ENCODE measurements around the gene PHF21B. TPM values are rescaled to one million over a fixed set of nuclear protein-coding genes. Genes with fewer than 3 reads are reported as not detected.

PHF21B gene
- total and polyA plus RNA-seq, 11 donors = 0.04 to 1.6 (median 0.47) TPM; not detected in 4

GRCh38 chr22:44894321-44894720 lies 115.5 kb downstream of the PHF21B start:
- no peak for TF ChIP-seq POLR2A (IDR thresholded peaks at IDR 0.05)
- no peak for TF ChIP-seq CTCF (IDR thresholded peaks at IDR 0.05)
- no peak for ATAC-seq
- Histone ChIP-seq H3K27ac (no peak overlapping the region), H3K4me3 (no peak overlapping the region), H3K4me1 (no peaks in the 10 kb centered on the region), H3K27me3 (no peaks in the 10 kb centered on the region), H3K9me3 (no peaks in the 10 kb centered on the region), H3K36me3 (no peaks in the 10 kb centered on the region)
- DNase-seq = no peak
- intact Hi-C loops (cut with DNase I) = loop anchor here in 1 of 10 donors (10.0 kb wide), 1 partner anchor 200 kb away; no protein-coding TSS in a partner anchor
- WGBS, 4 donors = 86 to 89% (median 87%) methylated on average over 12 of the region's 12 CpGs

DNA sequence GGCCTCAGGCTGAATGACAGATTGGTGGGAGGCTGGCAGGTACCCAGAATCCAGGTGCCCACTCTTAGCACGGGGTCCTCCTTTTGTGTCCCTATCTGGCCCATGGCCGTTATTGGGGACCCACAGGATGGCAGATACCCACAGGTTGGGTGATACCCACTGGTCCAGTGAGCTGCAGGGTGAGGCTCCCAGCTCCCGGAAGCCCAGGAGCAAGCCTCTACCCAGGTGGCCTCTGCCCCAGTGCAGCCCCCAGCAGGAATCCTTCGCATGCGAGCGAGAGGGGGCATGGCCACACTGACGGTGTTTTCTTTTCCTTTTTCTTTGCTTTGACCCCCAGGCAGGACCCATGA lies 116.1 kb downstream of the PHF21B start:
- DNase-seq (no peak), ATAC-seq (no peak)
- Histone ChIP-seq H3K4me1 (no peaks in the 10 kb centered on the region), H3K9me3 (no peaks in the 10 kb centered on the region), H3K36me3 (no peaks in the 10 kb centered on the region), H3K27ac (no peak overlapping the region), H3K27me3 (no peaks in the 10 kb centered on the region), H3K4me3 (no peak overlapping the region)
- TF ChIP-seq POLR2A (IDR thresholded peaks at IDR 0.05) (no peak), CTCF (IDR thresholded peaks at IDR 0.05) (no peak)
- intact Hi-C loops (cut with DNase I) = loop anchor here in 1 of 10 donors (10.0 kb wide), 1 partner anchor 201 kb away; no protein-coding TSS in a partner anchor
- 62 to 80% (median 68%) methylated on average over 7 of the region's 7 CpGs for WGBS, 4 donors

DNA sequence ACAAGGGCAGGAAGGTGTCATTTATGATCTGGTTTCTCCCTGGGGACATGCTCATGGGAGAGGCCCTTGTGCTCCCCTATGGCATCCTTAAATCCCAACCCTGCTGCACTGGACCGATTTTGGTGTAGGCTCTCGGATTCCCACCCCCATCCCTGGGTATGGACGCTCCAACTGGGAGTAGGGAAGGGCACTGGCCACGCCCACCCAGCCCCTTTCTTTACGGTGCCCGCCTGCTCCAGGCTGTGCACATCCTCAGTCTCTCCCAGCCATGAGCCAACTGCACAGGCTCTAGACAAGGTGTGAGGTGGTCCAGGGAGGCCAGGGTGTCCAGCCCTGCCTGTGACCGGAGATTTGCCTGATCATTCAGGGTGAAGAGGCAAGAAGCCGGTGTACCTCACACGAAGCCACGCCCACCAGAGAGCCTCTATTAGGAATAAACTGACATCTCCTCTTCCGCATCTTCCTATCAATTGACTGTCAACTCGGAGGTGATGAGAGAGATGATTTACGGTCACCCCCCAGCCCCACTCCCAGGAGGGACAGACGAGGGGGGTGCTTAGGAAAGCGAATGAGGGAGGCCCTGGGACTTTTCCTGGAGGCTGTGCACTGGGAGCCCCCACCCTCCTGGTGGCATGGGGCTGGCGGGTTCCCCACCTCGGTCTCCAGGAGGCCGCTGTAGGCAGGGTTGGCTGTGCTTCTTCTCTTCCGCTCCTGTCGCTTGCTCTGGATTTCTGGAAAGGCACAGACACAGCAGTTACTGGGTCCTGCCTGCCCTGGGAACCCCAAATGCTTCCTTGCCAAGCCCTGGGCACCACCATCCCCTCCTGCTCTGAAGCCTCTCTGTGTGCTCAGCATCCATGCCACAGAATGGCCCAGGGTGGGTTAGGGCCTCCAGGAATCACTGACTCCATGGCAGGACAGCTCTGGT lies 116.7 kb downstream of the PHF21B start:
- H3K4me1 ChIP-seq = no peaks in the 10 kb centered on the region
- H3K27me3 ChIP-seq = no peaks in the 10 kb centered on the region
- DNase-seq = no peak
- ATAC-seq = no peak
- H3K27ac ChIP-seq = no peak overlapping the region
- WGBS, 4 donors = 80 to 87% (median 84%) methylated on average over 20 of the region's 20 CpGs
- H3K36me3 ChIP-seq = no peaks in the 10 kb centered on the region
- H3K9me3 ChIP-seq = no peaks in the 10 kb centered on the region
- TF ChIP-seq CTCF (IDR thresholded peaks at IDR 0.05) (no peak), POLR2A (IDR thresholded peaks at IDR 0.05) (no peak)
- no peak overlapping the region for H3K4me3 ChIP-seq
- intact Hi-C loops (cut with DNase I) = loop anchor here in 1 of 10 donors (10.0 kb wide), 1 partner anchor 202 kb away; no protein-coding TSS in a partner anchor

DNA sequence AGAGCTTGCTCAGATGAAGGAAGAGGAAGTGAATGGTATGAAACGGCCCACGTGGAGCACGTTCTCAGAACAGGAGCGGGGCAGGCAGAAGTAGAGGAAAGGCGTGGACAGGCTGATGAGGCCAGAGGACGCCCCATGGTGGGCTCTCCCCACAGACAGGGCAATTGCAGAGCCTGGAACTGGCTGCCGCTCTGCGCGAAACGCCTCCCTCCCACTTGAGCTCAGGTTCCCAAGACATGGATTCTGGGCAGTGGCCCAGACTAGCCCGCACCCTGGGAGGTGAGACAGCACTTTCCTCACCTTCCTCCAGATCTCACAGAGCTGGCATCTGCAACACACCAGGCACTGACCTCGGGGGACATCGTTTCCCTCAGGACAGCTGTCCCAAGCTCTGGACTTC lies 117.6 kb downstream of the PHF21B start:
- Histone ChIP-seq H3K27ac (no peak overlapping the region), H3K4me3 (no peak overlapping the region), H3K36me3 (no peaks in the 10 kb centered on the region), H3K4me1 (no peaks in the 10 kb centered on the region), H3K9me3 (no peaks in the 10 kb centered on the region), H3K27me3 (no peaks in the 10 kb centered on the region)
- TF ChIP-seq POLR2A (IDR thresholded peaks at IDR 0.05) (no peak), CTCF (IDR thresholded peaks at IDR 0.05) (no peak)
- DNase-seq (no peak), ATAC-seq (no peak)
- WGBS, 4 donors = 75 to 81% (median 78%) methylated on average over 13 of the region's 13 CpGs
- intact Hi-C loops (cut with DNase I) = loop anchor here in 1 of 10 donors (10.0 kb wide), 1 partner anchor 203 kb away; no protein-coding TSS in a partner anchor
